ENCODE data around the gene HOXC9. TPM values are rescaled to one million over a fixed set of nuclear protein-coding genes. Genes with fewer than 3 reads are reported as not detected.

Gene HOXC9
- total and polyA plus RNA-seq, 4 donors: not detected

- 14% methylated on average over 24 of the region's 24 CpGs for WGBS
- H3K4me1 ChIP-seq (ENCODE audit: control insufficient read depth in 4 of 4, insufficient read depth in 4 of 4, low read length in 3 of 4): no peaks in the 10 kb centered on the region
- no peak for DNase-seq (ENCODE audit: low spot score)
These were observed 52.0 kb downstream of the HOXC9 start for GRCh38 chr12:54051874-54052437.

GRCh38 chr12:54052438-54053002, 52.6 kb downstream of the HOXC9 start:
- TF ChIP-seq JUND (IDR thresholded peaks at IDR 0.05): no peak
- TF ChIP-seq HNF4G (IDR thresholded peaks at IDR 0.05): no peak
- TF ChIP-seq RXRA (IDR thresholded peaks at IDR 0.05): no peak
- TF ChIP-seq MAX (IDR thresholded peaks at IDR 0.05): no peak
- TF ChIP-seq FOXA2 (IDR thresholded peaks at IDR 0.05): no peak
- TF ChIP-seq RAD21 (IDR thresholded peaks at IDR 0.05): no peak
- no peak for TF ChIP-seq YY1 (IDR thresholded peaks at IDR 0.05)
- TF ChIP-seq SP1 (IDR thresholded peaks at IDR 0.05): no peak
- no peak for TF ChIP-seq GABPA (IDR thresholded peaks at IDR 0.05 in 1 of 2, conservative IDR thresholded peaks at IDR 0.05 in 1 of 2)
- TF ChIP-seq TAF1 (conservative IDR thresholded peaks at IDR 0.05): no peak
- WGBS: 15% methylated on average over 10 of the region's 10 CpGs
- Histone ChIP-seq H3K9me3 (ENCODE audit: control insufficient read depth in 4 of 4, low read length in 3 of 4) (no peaks in the 10 kb centered on the region), H3K27ac (ENCODE audit: low read depth in 1 of 2, low read length in 2 of 2) (no peak overlapping the region), H3K4me3 (ENCODE audit: low read depth in 1 of 3, low read length in 3 of 3) (no peak overlapping the region), H3K27me3 (ENCODE audit: control insufficient read depth in 4 of 4, insufficient read depth in 4 of 4, low read length in 3 of 4) (peaks cover 6 to 34% (median 19%) of the 10 kb centered on the region in 4 donors), H3K4me1 (ENCODE audit: control insufficient read depth in 4 of 4, insufficient read depth in 4 of 4, low read length in 3 of 4) (no peaks in the 10 kb centered on the region), H3K9ac (ENCODE audit: low read depth in 1 of 2, low read length in 2 of 2) (no peak overlapping the region), H3K36me3 (ENCODE audit: control insufficient read depth in 4 of 4, insufficient read depth in 3 of 4, low read depth in 1 of 4, low read length in 3 of 4) (no peaks in the 10 kb centered on the region)
- no peak for DNase-seq (ENCODE audit: low spot score)

More at GRCh38 chr12:54051874-54052437, 52.0 kb downstream of the HOXC9 start:
- H3K27me3 ChIP-seq (ENCODE audit: control insufficient read depth in 4 of 4, insufficient read depth in 4 of 4, low read length in 3 of 4): peaks cover 8 to 34% (median 20%) of the 10 kb centered on the region in 4 donors
- no peaks in the 10 kb centered on the region for H3K9me3 ChIP-seq (ENCODE audit: control insufficient read depth in 4 of 4, low read length in 3 of 4)
- no peak overlapping the region for H3K4me3 ChIP-seq (ENCODE audit: low read depth in 1 of 3, low read length in 3 of 3)
- no peak overlapping the region for H3K9ac ChIP-seq (ENCODE audit: low read depth in 1 of 2, low read length in 2 of 2)
- no peak for TF ChIP-seq MAX (IDR thresholded peaks at IDR 0.05)
- no peaks in the 10 kb centered on the region for H3K36me3 ChIP-seq (ENCODE audit: control insufficient read depth in 4 of 4, insufficient read depth in 3 of 4, low read depth in 1 of 4, low read length in 3 of 4)
- no peak overlapping the region for H3K27ac ChIP-seq (ENCODE audit: low read depth in 1 of 2, low read length in 2 of 2)

Small RNA genes within 50 kb of the gene (small RNA-seq; reads per million reads assigned to genes)
- gene AC012531.3 (not detected), gene AC012531.4 (not detected), gene HOXC5 (not detected), gene MIR196A2 (not detected), gene MIR615 (0.09 reads per million), gene RF01905 (not detected), gene RF01906 (not detected)

Other genes with a start within 250 kb of the HOXC9 start
- gene CISTR, start 248.2 kb upstream of the HOXC9 start, total RNA-seq: not detected
- gene CISTR, start 248.2 kb upstream of the HOXC9 start, polyA plus RNA-seq: not detected
- not detected for gene HOXC13, start 61.3 kb upstream of the HOXC9 start, total RNA-seq
- gene HOXC13, start 61.3 kb upstream of the HOXC9 start, polyA plus RNA-seq: not detected
- not detected for gene HOXC12, start 45.3 kb upstream of the HOXC9 start, total RNA-seq
- not detected for gene HOXC12, start 45.3 kb upstream of the HOXC9 start, polyA plus RNA-seq
- not detected for gene HOXC11, start 27.0 kb upstream of the HOXC9 start, total RNA-seq
- gene HOXC11, start 27.0 kb upstream of the HOXC9 start, polyA plus RNA-seq: not detected
- not detected for gene HOTAIR, start 25.2 kb upstream of the HOXC9 start, total RNA-seq
- gene HOTAIR, start 25.2 kb upstream of the HOXC9 start, polyA plus RNA-seq: not detected
- not detected for gene HOXC10, start 15.0 kb upstream of the HOXC9 start, total RNA-seq
- not detected for gene HOXC10, start 15.0 kb upstream of the HOXC9 start, polyA plus RNA-seq
- gene HOXC8, start 8.8 kb downstream of the HOXC9 start, total RNA-seq: not detected
- not detected for gene HOXC8, start 8.8 kb downstream of the HOXC9 start, polyA plus RNA-seq
- gene HOXC6, start 28.3 kb downstream of the HOXC9 start, total RNA-seq: under 1 TPM in 1 of 2 donors, not detected in 1; 0.33 TPM
- not detected for gene HOXC6, start 28.3 kb downstream of the HOXC9 start, polyA plus RNA-seq
- not detected for gene HOXC5, start 32.9 kb downstream of the HOXC9 start, total RNA-seq
- gene HOXC5, start 32.9 kb downstream of the HOXC9 start, polyA plus RNA-seq: not detected
- gene HOXC4, start 53.7 kb downstream of the HOXC9 start, total RNA-seq: not detected
- gene HOXC4, start 53.7 kb downstream of the HOXC9 start, polyA plus RNA-seq: under 1 TPM in 1 of 2 donors, not detected in 1; 0.02 TPM
- gene SMUG1, start 188.8 kb downstream of the HOXC9 start, total RNA-seq: 10 to 100 TPM; 17.6 to 22.9 TPM
- gene SMUG1, start 188.8 kb downstream of the HOXC9 start, polyA plus RNA-seq: 10 to 100 TPM; 28.0 to 42.9 TPM

All from liver (tissue), 10 donors.